ENCODE data around the gene C19orf38.

- TF ChIP-seq CTCF (conservative IDR thresholded peaks at IDR 0.05) (no peak), ZFX (IDR thresholded peaks at IDR 0.05) (no peak)
Observed at GRCh38 chr19:10800488-10800887, 47.7 kb upstream of the C19orf38 start.
